ENCODE results near the gene THUMPD3.

The THUMPD3 gene

GRCh38 chr3:9346141-9346540, 16.7 kb upstream of the THUMPD3 start:
- Histone ChIP-seq H2AFZ (no peak overlapping the region), H3K79me2 (no peaks in the 10 kb centered on the region), H3K4me2 (ENCODE audit: low read length) (no peak overlapping the region), H3K27me3 (ENCODE audit: control insufficient read depth, insufficient read depth, low read length) (no peaks in the 10 kb centered on the region), H3K9me3 (ENCODE audit: control insufficient read depth, low read length) (no peaks in the 10 kb centered on the region), H3K4me1 (peaks cover 3% of the 10 kb centered on the region), H3K27ac (no peak overlapping the region), H3K9ac (no peak overlapping the region), H3K36me3 (ENCODE audit: control insufficient read depth, insufficient read depth, low read length) (no peaks in the 10 kb centered on the region), H3K4me3 (ENCODE audit: low read depth, low read length) (no peak overlapping the region)
- TF ChIP-seq, protein P1, sequence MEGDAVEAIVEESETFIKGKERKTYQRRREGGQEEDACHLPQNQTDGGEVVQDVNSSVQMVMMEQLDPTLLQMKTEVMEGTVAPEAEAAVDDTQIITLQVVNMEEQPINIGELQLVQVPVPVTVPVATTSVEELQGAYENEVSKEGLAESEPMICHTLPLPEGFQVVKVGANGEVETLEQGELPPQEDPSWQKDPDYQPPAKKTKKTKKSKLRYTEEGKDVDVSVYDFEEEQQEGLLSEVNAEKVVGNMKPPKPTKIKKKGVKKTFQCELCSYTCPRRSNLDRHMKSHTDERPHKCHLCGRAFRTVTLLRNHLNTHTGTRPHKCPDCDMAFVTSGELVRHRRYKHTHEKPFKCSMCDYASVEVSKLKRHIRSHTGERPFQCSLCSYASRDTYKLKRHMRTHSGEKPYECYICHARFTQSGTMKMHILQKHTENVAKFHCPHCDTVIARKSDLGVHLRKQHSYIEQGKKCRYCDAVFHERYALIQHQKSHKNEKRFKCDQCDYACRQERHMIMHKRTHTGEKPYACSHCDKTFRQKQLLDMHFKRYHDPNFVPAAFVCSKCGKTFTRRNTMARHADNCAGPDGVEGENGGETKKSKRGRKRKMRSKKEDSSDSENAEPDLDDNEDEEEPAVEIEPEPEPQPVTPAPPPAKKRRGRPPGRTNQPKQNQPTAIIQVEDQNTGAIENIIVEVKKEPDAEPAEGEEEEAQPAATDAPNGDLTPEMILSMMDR (IDR thresholded peaks at IDR 0.05): no peak

GRCh38 chr3:9347081-9347480, 15.8 kb upstream of the THUMPD3 start:
- H3K27me3 ChIP-seq (ENCODE audit: control insufficient read depth, insufficient read depth, low read length): no peaks in the 10 kb centered on the region
- no peak overlapping the region for H3K4me2 ChIP-seq (ENCODE audit: low read length)
- no peaks in the 10 kb centered on the region for H3K9me3 ChIP-seq (ENCODE audit: control insufficient read depth, low read length)
- no peak overlapping the region for H3K9ac ChIP-seq
- peaks cover 3% of the 10 kb centered on the region for H3K4me1 ChIP-seq
- no peak overlapping the region for H2AFZ ChIP-seq
- H3K79me2 ChIP-seq: no peaks in the 10 kb centered on the region
- H3K4me3 ChIP-seq (ENCODE audit: low read depth, low read length): no peak overlapping the region
- TF ChIP-seq, protein P1 (IDR thresholded peaks at IDR 0.05): no peak
- H3K27ac ChIP-seq: no peak overlapping the region
- no peaks in the 10 kb centered on the region for H3K36me3 ChIP-seq (ENCODE audit: control insufficient read depth, insufficient read depth, low read length)

GRCh38 chr3:9347887-9348286, 15.0 kb upstream of the THUMPD3 start:
- Histone ChIP-seq H3K4me1 (peaks cover 3% of the 10 kb centered on the region), H3K36me3 (ENCODE audit: control insufficient read depth, insufficient read depth, low read length) (no peaks in the 10 kb centered on the region), H3K79me2 (no peaks in the 10 kb centered on the region), H3K27ac (no peak overlapping the region), H3K9me3 (ENCODE audit: control insufficient read depth, low read length) (no peaks in the 10 kb centered on the region), H3K27me3 (ENCODE audit: control insufficient read depth, insufficient read depth, low read length) (no peaks in the 10 kb centered on the region), H3K4me2 (ENCODE audit: low read length) (no peak overlapping the region), H3K4me3 (ENCODE audit: low read depth, low read length) (no peak overlapping the region), H2AFZ (no peak overlapping the region), H3K9ac (no peak overlapping the region)
- TF ChIP-seq, protein P1 (IDR thresholded peaks at IDR 0.05): no peak

GRCh38 chr3:9349321-9350117, 13.3 kb upstream of the THUMPD3 start:
- H3K4me1 ChIP-seq: peaks cover 3% of the 10 kb centered on the region
- TF ChIP-seq, protein P1 (IDR thresholded peaks at IDR 0.05): no peak
- no peak overlapping the region for H3K27ac ChIP-seq
- no peak overlapping the region for H3K9ac ChIP-seq
- H3K79me2 ChIP-seq: no peaks in the 10 kb centered on the region
- H3K4me3 ChIP-seq (ENCODE audit: low read depth, low read length): no peak overlapping the region
- H2AFZ ChIP-seq: no peak overlapping the region
- H3K4me2 ChIP-seq (ENCODE audit: low read length): no peak overlapping the region
- H3K36me3 ChIP-seq (ENCODE audit: control insufficient read depth, insufficient read depth, low read length): no peaks in the 10 kb centered on the region
- H3K27me3 ChIP-seq (ENCODE audit: control insufficient read depth, insufficient read depth, low read length): no peaks in the 10 kb centered on the region
- H3K9me3 ChIP-seq (ENCODE audit: control insufficient read depth, low read length): no peaks in the 10 kb centered on the region

- TF ChIP-seq, protein P1 (IDR thresholded peaks at IDR 0.05): no peak
- Histone ChIP-seq H3K4me3 (ENCODE audit: low read depth, low read length) (no peak overlapping the region), H3K9ac (no peak overlapping the region), H3K27ac (no peak overlapping the region), H3K36me3 (ENCODE audit: control insufficient read depth, insufficient read depth, low read length) (no peaks in the 10 kb centered on the region), H2AFZ (no peak overlapping the region), H3K4me2 (ENCODE audit: low read length) (no peak overlapping the region), H3K27me3 (ENCODE audit: control insufficient read depth, insufficient read depth, low read length) (no peaks in the 10 kb centered on the region), H3K4me1 (peaks cover 3% of the 10 kb centered on the region), H3K9me3 (ENCODE audit: control insufficient read depth, low read length) (no peaks in the 10 kb centered on the region), H3K79me2 (no peaks in the 10 kb centered on the region)
Observed at GRCh38 chr3:9351709-9352126, 11.1 kb upstream of the THUMPD3 start.
